ENCODE data around the gene ZNF385D. TPM values are rescaled to one million over a fixed set of nuclear protein-coding genes. Genes with fewer than 3 reads are reported as not detected.

Gene ZNF385D
- total and polyA plus RNA-seq, 3 experiments from 2014 or later, result not detected

- H3K4me3 Mint-ChIP-seq, result no peak overlapping the region
- no peak overlapping the region for H3K27ac Mint-ChIP-seq
- no peaks in the 10 kb centered on the region for H3K4me1 Mint-ChIP-seq
- Histone ChIP-seq H3K27ac (ENCODE audit: low read depth, low read length) (no peak overlapping the region), H3K36me3 (ENCODE audit: insufficient read depth, low read length) (no peaks in the 10 kb centered on the region), H3K9me3 (ENCODE audit: low read length) (no peaks in the 10 kb centered on the region), H3K4me3 (ENCODE audit: low read length) (no peak overlapping the region), H3K27me3 (ENCODE audit: insufficient read depth, low read length, poor library complexity, severe bottlenecking) (no peaks in the 10 kb centered on the region), H3K4me1 (ENCODE audit: insufficient read depth, low read length) (no peaks in the 10 kb centered on the region)
- DNase-seq, result no peak
- no peaks in the 10 kb centered on the region for H3K36me3 Mint-ChIP-seq
- ChIA-PET CTCF (no interaction called here), POLR2A (no interaction called here)
- peaks cover 10 to 20% (median 15%) of the 10 kb centered on the region in 5 donors for H3K9me3 Mint-ChIP-seq
- H3K27me3 Mint-ChIP-seq, result no peaks in the 10 kb centered on the region
Observed at GRCh38 chr3:21694506-21694905, 56.5 kb downstream of the ZNF385D start.

GRCh38 chr3:21691036-21691435 is 60.0 kb downstream of the ZNF385D start:
- DNase-seq, result no peak
- H3K4me1 ChIP-seq (ENCODE audit: insufficient read depth, low read length), result no peaks in the 10 kb centered on the region
- H3K36me3 Mint-ChIP-seq, result no peaks in the 10 kb centered on the region
- no peak overlapping the region for H3K4me3 Mint-ChIP-seq
- no peaks in the 10 kb centered on the region for H3K27me3 ChIP-seq (ENCODE audit: insufficient read depth, low read length, poor library complexity, severe bottlenecking)
- H3K4me3 ChIP-seq (ENCODE audit: low read length), result no peak overlapping the region
- H3K9me3 ChIP-seq (ENCODE audit: low read length), result no peaks in the 10 kb centered on the region
- H3K36me3 ChIP-seq (ENCODE audit: insufficient read depth, low read length), result no peaks in the 10 kb centered on the region
- ChIA-PET CTCF (no interaction called here), POLR2A (no interaction called here)
- H3K9me3 Mint-ChIP-seq, result peaks cover 7 to 17% (median 15%) of the 10 kb centered on the region in 5 donors
- H3K27ac ChIP-seq (ENCODE audit: low read depth, low read length), result no peak overlapping the region
- H3K27me3 Mint-ChIP-seq, result no peaks in the 10 kb centered on the region
- no peak overlapping the region for H3K27ac Mint-ChIP-seq
- no peaks in the 10 kb centered on the region for H3K4me1 Mint-ChIP-seq

GRCh38 chr3:21682206-21682605 is 68.8 kb downstream of the ZNF385D start:
- CTCF ChIA-PET, result no interaction called here
- no peaks in the 10 kb centered on the region for H3K4me1 ChIP-seq (ENCODE audit: insufficient read depth, low read length)
- H3K27ac Mint-ChIP-seq, result no peak overlapping the region

DNA sequence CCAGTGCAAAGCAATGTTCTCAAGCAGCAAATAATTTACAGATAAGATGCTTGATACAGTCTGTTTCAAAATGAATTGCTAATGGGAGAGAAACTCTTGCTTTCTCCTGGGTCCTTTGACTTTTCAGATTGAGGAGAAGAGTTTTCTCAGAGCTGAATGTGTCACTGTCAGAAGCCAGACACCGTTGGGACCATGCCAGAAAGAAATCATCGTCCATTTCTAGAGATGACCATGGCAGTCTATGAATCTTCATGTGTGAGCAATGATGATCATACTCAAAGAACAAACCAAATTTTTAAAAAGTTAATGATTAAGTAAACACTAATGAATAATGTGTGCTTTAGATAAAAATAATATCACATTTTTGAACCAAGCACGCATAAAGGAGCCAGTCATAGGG is 77.6 kb downstream of the ZNF385D start:
- no peak overlapping the region for H3K27ac ChIP-seq (ENCODE audit: low read depth, low read length)
- H3K4me3 ChIP-seq (ENCODE audit: low read length), result no peak overlapping the region
- Mint-ChIP-seq H3K27ac (no peak overlapping the region), H3K9me3 (peaks cover 0 to 13% (median 0%) of the 10 kb centered on the region in 5 donors), H3K27me3 (no peaks in the 10 kb centered on the region), H3K36me3 (no peaks in the 10 kb centered on the region), H3K4me1 (no peaks in the 10 kb centered on the region), H3K4me3 (no peak overlapping the region)
- no peaks in the 10 kb centered on the region for H3K27me3 ChIP-seq (ENCODE audit: insufficient read depth, low read length, poor library complexity, severe bottlenecking)
- H3K4me1 ChIP-seq (ENCODE audit: insufficient read depth, low read length), result no peaks in the 10 kb centered on the region
- ChIA-PET POLR2A (no interaction called here), CTCF (no interaction called here)
- H3K9me3 ChIP-seq (ENCODE audit: low read length), result no peaks in the 10 kb centered on the region
- no peaks in the 10 kb centered on the region for H3K36me3 ChIP-seq (ENCODE audit: insufficient read depth, low read length)
- no peak for DNase-seq

More at GRCh38 chr3:21682206-21682605, 68.8 kb downstream of the ZNF385D start:
- DNase-seq, result no peak
- H3K27ac ChIP-seq (ENCODE audit: low read depth, low read length), result no peak overlapping the region
- H3K27me3 Mint-ChIP-seq, result no peaks in the 10 kb centered on the region
- no peaks in the 10 kb centered on the region for H3K4me1 Mint-ChIP-seq
- H3K36me3 ChIP-seq (ENCODE audit: insufficient read depth, low read length), result no peaks in the 10 kb centered on the region
- H3K36me3 Mint-ChIP-seq, result peaks cover 0 to 1% (median 0%) of the 10 kb centered on the region in 3 donors
- no peaks in the 10 kb centered on the region for H3K27me3 ChIP-seq (ENCODE audit: insufficient read depth, low read length, poor library complexity, severe bottlenecking)
- no peak overlapping the region for H3K4me3 ChIP-seq (ENCODE audit: low read length)
- peaks cover 4 to 17% (median 10%) of the 10 kb centered on the region in 5 donors for H3K9me3 Mint-ChIP-seq
- H3K4me3 Mint-ChIP-seq, result no peak overlapping the region
- POLR2A ChIA-PET, result no interaction called here
- H3K9me3 ChIP-seq (ENCODE audit: low read length), result no peaks in the 10 kb centered on the region

DNA sequence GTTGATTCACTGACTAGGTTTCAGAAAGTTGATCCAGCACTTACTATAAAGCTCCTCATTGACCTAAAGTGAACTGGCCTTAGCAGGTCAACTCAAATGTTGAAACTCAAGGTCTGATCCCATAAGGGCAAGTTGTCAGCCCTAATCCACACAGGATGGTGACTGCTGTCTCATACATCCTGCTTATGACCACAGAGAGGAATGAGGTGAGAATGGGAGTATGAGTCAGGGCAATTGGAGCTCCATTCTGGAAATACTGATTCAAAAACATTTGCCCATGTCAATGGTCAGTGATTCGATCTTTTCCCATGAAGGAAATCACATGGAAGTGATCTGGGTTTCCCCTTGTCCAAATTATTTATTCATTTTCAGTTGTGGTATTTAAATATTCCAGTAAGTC is 78.7 kb downstream of the ZNF385D start:
- Mint-ChIP-seq H3K27me3 (no peaks in the 10 kb centered on the region), H3K4me1 (no peaks in the 10 kb centered on the region), H3K36me3 (no peaks in the 10 kb centered on the region), H3K4me3 (no peak overlapping the region), H3K27ac (no peak overlapping the region), H3K9me3 (peaks cover 0 to 12% (median 0%) of the 10 kb centered on the region in 5 donors)
- ChIA-PET POLR2A (no interaction called here), CTCF (no interaction called here)
- Histone ChIP-seq H3K4me1 (ENCODE audit: insufficient read depth, low read length) (no peaks in the 10 kb centered on the region), H3K36me3 (ENCODE audit: insufficient read depth, low read length) (no peaks in the 10 kb centered on the region), H3K9me3 (ENCODE audit: low read length) (no peaks in the 10 kb centered on the region), H3K27me3 (ENCODE audit: insufficient read depth, low read length, poor library complexity, severe bottlenecking) (no peaks in the 10 kb centered on the region), H3K27ac (ENCODE audit: low read depth, low read length) (no peak overlapping the region), H3K4me3 (ENCODE audit: low read length) (no peak overlapping the region)
- no peak for DNase-seq

GRCh38 chr3:21670386-21670785 is 80.6 kb downstream of the ZNF385D start:
- H3K9me3 ChIP-seq (ENCODE audit: low read length), result no peaks in the 10 kb centered on the region
- ChIA-PET CTCF (no interaction called here), POLR2A (no interaction called here)
- H3K4me3 Mint-ChIP-seq, result no peak overlapping the region
- no peak overlapping the region for H3K4me3 ChIP-seq (ENCODE audit: low read length)
- H3K27me3 Mint-ChIP-seq, result no peaks in the 10 kb centered on the region
- no peaks in the 10 kb centered on the region for H3K36me3 Mint-ChIP-seq
- no peaks in the 10 kb centered on the region for H3K27me3 ChIP-seq (ENCODE audit: insufficient read depth, low read length, poor library complexity, severe bottlenecking)
- H3K27ac Mint-ChIP-seq, result no peak overlapping the region
- no peaks in the 10 kb centered on the region for H3K4me1 Mint-ChIP-seq
- no peaks in the 10 kb centered on the region for H3K4me1 ChIP-seq (ENCODE audit: insufficient read depth, low read length)
- no peaks in the 10 kb centered on the region for H3K36me3 ChIP-seq (ENCODE audit: insufficient read depth, low read length)
- no peaks in the 10 kb centered on the region for H3K9me3 Mint-ChIP-seq
- no peak overlapping the region for H3K27ac ChIP-seq (ENCODE audit: low read depth, low read length)
- DNase-seq, result no peak

DNA sequence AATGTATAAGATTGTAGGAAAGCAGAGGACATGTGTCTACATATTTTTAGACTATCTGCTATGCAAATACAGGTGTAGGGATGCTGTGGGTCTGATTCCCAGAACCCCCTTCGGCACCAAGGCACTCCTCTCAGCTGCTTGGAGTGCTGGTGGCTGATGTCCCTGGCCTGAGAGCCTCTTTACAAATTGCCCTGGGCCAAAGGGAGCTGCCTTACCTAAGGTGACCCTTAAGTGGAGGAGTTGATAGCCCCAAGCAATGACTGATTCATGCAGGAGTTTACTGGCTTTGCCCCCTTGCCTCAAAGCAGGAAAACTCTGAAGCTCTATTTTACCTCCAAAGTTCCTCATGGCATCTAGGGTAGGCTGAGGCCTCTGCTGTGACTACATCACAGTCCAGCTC is 83.0 kb downstream of the ZNF385D start:
- no peaks in the 10 kb centered on the region for H3K9me3 ChIP-seq (ENCODE audit: low read length)
- Mint-ChIP-seq H3K36me3 (no peaks in the 10 kb centered on the region), H3K4me3 (no peak overlapping the region), H3K27ac (no peak overlapping the region), H3K27me3 (no peaks in the 10 kb centered on the region), H3K4me1 (no peaks in the 10 kb centered on the region), H3K9me3 (peaks cover 0 to 15% (median 8%) of the 10 kb centered on the region in 5 donors)
- CTCF ChIA-PET, result no interaction called here
- no peaks in the 10 kb centered on the region for H3K4me1 ChIP-seq (ENCODE audit: insufficient read depth, low read length)
- H3K4me3 ChIP-seq (ENCODE audit: low read length), result no peak overlapping the region
- DNase-seq, result no peak
- H3K36me3 ChIP-seq (ENCODE audit: insufficient read depth, low read length), result no peaks in the 10 kb centered on the region
- no peaks in the 10 kb centered on the region for H3K27me3 ChIP-seq (ENCODE audit: insufficient read depth, low read length, poor library complexity, severe bottlenecking)
- POLR2A ChIA-PET, result no interaction called here
- H3K27ac ChIP-seq (ENCODE audit: low read depth, low read length), result no peak overlapping the region

DNA sequence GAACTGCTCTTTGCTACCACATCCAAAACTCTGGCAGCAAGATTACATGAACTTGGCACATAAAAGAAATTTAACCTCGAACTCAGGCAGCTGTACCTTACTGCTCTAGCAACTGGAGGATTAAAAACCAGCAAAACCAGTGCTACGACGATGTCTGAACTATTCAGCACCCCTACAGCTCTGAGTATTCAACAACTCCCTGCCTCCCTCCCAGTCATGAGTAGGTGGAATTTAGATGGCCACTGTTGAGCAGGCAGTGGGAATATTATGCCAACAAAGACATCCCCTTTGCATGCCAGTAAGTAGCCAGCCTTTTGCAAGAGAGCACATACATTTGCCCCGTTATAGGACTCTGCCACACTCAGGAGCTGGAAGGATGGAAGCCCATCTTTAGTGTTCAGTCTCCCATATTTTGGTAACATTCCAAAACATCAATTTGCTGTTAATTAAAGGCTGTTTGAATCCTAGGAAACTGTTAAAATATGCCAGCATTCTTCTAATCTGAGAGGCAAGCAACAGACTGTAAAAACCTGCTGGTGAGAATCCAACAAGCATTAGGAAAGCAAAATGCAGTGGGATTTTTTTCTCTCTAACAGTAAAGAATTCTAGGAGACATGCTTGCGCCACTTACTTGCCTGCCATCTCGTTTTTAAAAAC is 85.4 kb downstream of the ZNF385D start:
- POLR2A ChIA-PET, result no interaction called here
- H3K4me1 Mint-ChIP-seq, result no peaks in the 10 kb centered on the region

More for the DNA sequence above, 85.4 kb downstream of the ZNF385D start:
- no peaks in the 10 kb centered on the region for H3K9me3 ChIP-seq (ENCODE audit: low read length)
- Mint-ChIP-seq H3K27ac (no peak overlapping the region), H3K36me3 (no peaks in the 10 kb centered on the region), H3K27me3 (no peaks in the 10 kb centered on the region), H3K9me3 (peaks cover 0 to 15% (median 10%) of the 10 kb centered on the region in 5 donors), H3K4me3 (no peak overlapping the region)
- CTCF ChIA-PET, result no interaction called here
- H3K4me1 ChIP-seq (ENCODE audit: insufficient read depth, low read length), result no peaks in the 10 kb centered on the region
- no peaks in the 10 kb centered on the region for H3K27me3 ChIP-seq (ENCODE audit: insufficient read depth, low read length, poor library complexity, severe bottlenecking)
- no peak for DNase-seq
- H3K4me3 ChIP-seq (ENCODE audit: low read length), result no peak overlapping the region
- no peaks in the 10 kb centered on the region for H3K36me3 ChIP-seq (ENCODE audit: insufficient read depth, low read length)
- H3K27ac ChIP-seq (ENCODE audit: low read depth, low read length), result no peak overlapping the region
